GM18517 (cell line): Measurements from ENCODE around the gene TRIAP1.
"Not testable (repeated sequence)": the region's sequence is repeated elsewhere in the genome, so short reads cannot be mapped to it uniquely, and the experiment has no call there.

Source experiments
- ATAC-seq: cut with Tn5 transposase; IDR thresholded peaks from one replicate; pipeline ENCODE4 v1.9.1; 2021; ENCODE audit warnings: mild to moderate bottlenecking, moderate library complexity; ENCODE audit not compliant: unreplicated experiment

TRIAP1 gene

DNA sequence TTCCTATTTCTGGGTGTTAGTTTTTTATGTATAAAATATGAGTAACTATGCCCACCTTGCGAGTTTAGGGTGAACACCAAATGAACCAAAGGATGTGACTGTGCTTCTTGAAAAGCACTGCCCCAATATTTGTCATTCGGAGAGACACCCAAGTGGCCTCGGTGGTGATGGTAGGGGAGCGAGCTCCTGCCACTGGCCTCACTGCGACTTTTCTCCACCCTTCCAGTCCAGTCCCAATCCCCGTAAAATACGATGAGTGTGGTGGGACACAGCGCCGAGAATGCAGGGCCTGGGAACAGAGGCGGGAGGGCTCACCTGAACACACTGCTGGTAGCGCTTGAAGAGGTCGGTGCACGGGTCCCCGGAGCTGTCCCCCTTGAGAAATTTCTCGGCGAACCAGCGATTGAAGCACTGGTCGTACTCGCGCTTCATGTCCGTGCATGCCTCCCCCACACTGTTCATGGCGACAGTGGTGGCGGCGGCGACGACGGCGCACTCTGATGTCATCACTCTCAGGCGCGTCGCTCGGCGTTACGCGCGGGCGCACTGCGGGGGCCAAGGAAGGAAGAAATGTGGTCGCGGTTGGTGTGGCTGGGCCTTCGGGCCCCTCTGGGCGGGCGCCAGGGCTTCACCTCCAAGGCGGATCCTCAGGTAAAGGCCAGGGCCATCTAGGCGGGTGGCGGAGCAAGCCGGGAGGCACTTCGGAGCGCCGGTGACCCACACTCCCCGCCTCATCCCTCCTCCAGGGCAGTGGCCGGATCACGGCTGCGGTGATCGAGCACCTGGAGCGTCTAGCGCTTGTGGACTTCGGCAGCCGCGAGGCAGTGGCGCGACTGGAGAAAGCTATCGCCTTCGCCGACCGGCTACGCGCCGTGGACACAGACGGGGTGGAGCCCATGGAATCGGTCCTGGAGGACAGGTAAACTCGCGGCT lies at the start of gene TRIAP1, which contains the start of gene GATC:
TSS of gene TRIAP1 (minus strand) at position 474 of the 933 bp plus-strand sequence. CDS start at position 462, 12 bp downstream.
TSS of gene GATC (plus strand) at position 534 of the 933 bp plus-strand sequence. CDS start at position 571, 37 bp downstream.
- peak; percentile 90 for ATAC-seq

DNA sequence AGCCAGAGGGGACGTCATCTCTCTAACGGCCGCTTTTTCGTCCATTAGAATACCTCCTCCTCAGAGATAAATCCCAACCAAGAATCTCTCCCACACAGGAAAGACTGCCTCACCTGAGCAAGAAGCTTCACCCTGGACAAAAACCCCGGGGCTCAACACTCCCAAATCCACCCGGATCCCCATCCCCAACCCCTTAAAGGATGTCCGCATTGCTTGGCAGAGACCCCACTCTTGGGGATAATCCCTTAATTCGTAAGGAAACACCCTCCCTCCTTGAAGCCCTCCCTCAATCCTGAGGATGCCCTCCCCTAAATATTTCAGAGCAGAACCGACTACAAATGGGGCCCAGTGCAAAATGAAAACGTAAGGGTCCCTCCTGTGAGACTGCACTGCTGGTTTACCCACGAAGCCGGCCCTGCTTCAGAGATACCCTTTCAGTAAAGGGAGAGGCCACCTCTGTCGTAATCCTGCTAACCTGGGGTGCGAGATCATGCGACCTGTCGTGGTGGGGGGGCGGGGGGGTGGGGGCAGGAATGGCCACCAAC lies 49.1 kb upstream of the TRIAP1 start:
- no peak for ATAC-seq

DNA sequence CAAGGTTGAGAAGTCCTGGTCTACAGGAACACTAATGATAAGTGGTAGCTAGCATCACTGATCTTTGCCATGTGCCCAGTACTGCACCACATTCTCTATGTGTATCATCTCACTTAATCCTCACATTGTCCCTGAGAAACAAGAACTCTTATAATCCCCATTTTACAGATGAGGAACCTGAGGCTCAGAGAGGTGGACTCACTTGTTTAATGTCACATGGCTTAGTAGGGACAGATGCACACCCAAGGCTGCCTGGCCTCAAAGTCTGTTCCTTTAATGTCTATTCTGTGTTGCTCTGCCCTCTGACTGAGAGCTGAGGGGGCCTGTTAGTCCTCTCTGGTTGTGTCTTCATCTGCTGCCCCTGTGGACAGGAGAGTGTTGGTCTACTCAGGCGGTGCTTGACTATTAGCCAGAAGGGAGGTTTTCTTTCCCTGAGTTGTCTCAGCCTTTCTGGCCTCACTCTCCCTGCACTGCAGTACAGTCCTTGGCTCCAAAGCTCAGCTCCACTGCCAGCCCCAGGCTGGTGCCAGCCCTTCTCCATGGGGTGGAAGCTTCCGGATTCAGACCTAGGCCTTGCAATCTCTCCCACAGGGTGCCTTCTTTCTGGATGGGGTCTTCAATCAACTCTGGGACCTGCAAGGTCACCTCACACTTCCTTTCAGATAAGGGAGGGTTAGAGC lies 44.8 kb upstream of the TRIAP1 start:
- ATAC-seq = no peak

DNA sequence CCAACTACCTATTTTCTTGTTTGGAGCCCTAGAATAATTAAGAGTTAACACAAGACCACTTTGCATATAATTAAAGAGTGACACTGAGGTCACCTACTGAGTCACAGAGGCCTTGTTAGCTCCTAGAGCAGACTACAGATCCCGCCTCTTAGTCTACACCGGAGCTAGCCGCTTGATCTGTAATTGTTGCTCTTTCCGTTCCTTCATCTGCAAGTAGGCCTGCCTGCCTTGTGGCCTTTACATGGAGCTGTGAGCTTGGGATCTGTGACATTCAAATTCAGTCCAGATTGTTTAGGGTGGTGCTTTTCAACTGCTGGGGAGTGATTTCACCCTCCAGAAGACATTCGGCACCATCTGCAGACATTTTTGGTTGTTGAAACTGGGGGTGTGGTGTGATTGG lies 44.1 kb upstream of the TRIAP1 start:
- ATAC-seq = no peak

DNA sequence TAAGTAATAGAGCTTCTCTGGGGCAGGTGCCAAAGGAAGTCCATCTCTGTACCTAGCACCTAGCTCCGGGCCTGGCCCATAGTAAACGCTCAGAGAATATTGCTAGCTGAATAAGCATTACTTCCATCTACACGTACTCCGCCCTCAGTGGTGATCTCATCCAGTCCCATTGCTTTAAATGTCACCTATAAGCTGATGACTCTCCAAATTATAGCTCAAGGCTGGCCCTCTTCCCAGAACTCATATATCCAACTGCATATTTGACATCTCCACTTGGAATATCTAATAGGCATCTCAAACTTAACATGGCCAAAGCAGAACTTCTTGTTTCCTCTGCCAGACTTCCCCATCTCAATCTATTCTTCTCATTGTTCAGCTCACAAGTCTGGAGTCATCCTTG lies 42.8 kb upstream of the TRIAP1 start:
- no peak for ATAC-seq

DNA sequence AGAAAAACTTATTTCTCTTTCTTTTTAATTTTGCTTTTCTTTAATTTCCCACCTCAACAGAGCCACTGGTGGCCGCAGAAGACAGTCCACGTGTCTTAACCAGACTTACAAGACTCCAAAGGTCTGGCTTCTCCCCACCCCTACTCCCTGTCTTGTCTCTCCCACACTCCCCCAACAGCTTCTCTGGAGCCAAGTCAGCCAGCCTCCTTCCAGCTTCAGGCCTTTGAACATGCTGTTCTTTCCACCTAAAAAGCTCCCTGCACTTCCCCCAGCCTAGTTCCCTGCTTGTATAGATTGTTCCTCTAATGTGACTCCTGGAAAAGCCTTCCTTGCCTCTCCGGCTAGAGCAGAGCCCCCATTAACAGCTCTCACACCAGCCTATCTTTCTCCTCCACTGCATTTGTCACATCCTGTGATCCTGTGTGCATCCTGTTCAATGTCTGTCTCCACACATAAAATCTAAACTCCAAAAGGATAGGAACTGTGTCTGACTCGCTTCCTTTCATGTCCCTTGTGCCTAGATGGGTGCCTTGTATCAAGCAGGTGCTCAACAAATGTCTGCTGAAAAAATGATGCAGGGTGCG lies 42.0 kb upstream of the TRIAP1 start:
- no peak for ATAC-seq

DNA sequence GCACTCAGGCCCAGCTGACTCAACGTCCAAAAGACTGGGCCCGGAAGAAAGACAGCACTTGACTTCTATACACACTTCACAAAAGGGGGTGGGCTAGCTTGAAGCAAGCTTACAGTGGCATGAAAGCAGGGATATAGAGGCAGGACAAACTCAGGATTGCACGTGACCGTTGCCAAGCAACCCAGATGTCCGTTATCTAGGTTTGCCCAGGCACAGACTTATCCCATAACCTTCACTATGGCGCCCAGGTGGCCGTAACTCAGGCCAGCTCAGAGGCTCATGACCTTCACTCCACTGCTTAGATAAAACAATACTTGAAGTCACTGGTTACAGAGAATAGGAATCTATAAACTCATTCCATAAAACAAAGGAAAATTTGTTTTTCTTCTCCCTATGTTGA lies 41.4 kb upstream of the TRIAP1 start:
- ATAC-seq = not testable (repeated sequence)

DNA sequence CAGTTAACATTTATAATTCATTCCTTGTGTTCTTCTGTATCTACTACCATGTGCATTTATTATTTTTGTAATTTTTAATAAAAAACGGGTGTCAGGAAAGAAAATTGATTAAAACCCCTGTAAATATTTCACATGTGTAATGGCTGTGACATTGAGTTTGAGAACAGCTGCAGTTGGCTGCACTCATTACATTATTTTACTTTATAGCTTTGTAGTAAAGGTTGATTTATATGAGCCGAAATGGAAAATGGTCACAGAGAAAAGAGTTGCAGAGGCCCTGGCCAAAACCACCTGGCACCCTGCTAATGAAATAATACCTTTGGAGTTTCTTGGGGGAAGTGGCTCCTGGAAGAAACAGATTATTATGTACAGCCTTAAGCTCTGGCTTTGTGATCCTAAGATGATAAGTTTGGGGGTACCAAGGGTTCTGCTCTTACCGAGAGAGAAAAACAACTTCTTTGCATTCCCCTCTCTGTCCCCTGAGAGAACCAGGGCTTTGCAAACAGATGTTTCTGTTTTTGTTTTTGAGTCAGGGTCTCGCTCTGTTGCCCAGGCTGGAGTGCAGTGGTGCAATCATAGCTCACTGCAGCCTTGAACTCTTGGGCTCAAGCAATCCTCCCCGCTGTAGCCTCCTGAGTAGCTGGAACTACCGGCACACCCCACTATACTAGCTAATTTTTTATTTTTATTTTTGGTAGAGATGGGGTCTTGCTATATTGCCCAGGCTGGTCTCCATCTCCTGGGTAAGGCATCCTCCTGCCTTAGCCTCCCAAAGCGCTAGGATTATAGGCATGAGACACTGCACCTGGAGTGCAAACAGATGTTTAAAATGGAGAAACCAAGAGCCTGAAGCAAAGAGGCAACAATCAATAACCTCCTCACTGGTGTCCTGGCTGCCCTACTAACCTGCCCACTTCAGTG lies 40.0 kb upstream of the TRIAP1 start:
- no peak for ATAC-seq

DNA sequence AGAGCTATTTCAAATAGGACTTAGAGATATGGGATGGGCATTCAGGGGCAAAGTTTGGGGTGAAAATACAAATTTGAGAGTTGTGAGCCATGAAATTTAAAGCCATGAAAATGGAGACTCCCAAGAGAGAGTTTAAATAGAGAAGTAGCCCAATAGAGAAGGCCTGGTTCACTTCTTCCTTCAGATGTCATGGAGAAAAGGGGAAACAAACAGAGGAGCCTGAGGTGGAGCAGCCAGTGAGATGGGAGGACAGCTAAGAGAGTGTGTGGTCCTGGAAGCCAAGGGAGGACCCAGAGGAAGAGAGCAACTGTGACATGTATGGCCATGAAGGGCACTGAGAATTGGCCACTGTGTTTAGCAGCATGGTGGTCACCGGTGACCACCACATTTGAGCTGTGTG lies 37.4 kb upstream of the TRIAP1 start:
- no peak for ATAC-seq

DNA sequence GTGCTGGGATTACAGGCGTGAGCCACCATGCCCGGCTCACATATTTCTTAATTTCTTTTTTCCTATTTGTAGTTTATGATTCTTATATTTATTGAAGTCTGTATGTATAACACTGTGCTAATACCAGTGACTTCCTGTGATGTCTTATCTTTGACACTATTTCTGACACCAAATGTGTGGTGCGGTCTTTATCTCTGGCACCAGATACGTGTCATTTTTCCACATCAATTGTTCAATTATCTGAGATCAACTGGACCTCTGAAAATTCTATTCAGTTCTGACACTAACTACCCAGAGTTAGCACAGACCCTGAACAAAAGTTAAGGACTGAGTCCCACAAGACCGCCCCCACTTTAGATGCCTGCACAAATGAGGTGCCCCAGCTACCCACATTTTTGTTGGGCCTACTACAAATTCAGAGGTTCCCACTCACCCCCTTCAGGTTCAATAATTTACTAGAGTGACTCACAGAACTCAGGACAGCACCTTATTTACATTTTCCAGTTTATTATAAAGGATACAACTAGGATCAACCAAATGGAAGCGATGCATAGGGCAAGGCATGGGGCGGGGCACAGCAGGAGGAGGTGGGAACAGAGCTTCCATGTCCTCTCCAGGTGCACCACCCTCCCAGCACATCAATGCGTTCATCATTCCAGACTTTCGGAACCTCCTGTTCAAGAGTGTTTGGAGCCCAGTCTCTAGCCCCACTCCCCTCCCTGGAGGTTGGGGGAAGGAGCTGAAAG lies 35.0 kb upstream of the TRIAP1 start:
- no peak for ATAC-seq

DNA sequence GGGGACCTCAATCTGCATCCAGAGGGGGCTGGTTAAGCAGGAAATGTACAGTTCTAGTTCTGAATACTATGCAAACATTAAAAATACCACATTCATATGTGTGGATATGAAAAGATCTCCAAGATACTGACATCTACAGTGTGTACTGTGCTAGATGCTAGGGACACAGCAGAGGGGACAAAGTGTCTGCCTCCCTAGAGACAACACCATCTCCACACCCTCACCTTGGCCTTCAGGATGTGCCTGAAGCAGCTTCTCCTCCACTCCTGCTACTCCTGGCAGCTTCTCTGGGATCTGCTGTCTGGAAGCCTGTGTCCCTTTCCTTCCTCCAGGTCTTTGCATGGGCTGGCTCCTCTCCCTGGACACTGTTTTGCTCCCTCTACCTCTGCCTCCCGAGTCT lies 34.0 kb upstream of the TRIAP1 start:
- no peak for ATAC-seq

DNA sequence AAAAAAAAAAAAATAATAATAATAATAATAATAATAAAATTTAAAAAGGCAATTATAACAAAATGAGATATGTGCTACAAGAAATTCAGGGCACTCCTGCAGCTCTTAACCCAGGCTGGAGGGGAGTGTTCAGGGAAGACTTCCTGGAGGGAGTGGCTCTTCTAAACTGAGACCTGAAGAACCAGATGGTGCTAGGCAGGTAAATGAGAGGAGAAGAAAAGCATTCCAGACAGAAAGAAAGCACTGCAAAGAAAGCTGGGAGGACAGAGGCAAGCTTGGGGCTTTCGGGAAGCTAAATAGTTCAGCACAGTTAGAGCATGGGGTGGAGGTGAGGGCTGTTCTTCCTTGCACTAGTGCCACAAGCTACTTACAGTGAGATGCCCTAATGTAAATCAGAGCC lies 33.3 kb upstream of the TRIAP1 start:
- ATAC-seq = no peak

DNA sequence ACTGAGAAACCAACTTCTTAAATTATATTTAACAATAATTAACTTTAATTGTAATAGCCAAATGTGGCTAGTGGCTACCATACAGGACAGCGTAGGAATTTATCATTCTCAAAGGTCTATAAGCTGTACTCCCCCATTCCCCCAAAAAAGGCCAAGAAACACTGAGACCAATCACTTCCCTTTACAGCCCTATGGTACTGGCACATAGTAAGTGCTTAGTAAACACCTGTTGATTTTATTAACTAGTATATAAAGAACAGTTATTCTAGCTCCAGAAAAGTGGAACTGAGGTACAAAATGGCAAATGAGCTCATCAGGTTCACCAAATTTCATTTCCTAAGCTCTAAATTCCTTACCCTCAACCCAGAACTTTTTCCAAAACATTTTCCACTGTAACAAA lies 29.5 kb upstream of the TRIAP1 start:
- ATAC-seq = no peak

DNA sequence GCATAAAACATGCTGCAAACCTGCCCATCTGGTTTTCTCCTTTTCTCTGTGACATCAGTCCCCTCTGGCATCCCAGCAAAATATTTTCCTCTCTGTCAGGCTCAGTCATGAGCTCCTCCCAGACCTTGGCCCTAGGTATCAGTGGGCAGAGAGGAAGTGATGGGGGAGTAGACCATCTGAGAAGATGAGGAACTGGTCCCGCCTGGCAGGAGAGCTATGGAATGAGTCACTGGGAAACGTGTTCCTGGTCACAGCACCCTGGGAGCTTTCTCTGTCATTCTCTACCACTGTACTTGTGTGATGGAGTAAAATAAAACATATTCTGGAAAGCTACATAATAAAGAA lies 28.4 kb upstream of the TRIAP1 start:
- no peak for ATAC-seq

DNA sequence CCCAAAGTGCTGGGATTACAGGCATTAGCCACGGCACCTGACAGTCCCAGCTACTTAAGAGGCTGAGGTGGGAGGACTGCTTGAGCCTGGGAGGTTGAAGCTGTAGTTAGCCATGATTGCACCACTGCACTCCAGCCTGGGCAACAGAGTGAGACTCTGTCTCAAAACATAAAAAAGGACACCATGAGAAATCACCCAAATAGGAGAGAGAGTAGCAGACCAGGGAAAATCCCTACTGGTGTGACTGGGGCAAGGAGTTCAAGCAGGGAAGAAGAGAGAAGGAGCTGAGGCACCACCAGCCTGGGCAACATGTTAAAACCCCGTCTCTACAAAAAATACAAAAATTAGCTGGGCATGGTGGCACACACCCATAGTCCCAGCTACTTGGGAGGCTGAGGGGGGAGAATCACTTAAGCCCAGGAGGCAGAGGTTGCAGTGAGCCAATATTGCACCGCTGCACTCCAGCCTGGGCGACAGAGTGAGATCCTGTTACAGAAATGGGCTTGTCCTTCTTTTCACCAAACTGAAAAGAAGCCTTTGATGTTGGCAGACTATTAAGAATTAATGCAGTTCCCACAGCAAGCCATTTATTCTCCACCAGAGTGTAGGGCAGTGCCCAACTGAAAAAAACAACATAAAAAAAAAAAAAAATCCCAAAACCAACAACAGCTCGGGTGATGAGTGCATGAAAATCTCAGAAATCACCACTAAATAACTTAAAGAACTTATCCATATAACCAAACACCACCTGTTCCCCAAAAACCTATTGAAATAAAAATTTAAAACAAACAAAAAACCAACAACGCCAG lies 27.8 kb upstream of the TRIAP1 start:
- ATAC-seq = no peak

DNA sequence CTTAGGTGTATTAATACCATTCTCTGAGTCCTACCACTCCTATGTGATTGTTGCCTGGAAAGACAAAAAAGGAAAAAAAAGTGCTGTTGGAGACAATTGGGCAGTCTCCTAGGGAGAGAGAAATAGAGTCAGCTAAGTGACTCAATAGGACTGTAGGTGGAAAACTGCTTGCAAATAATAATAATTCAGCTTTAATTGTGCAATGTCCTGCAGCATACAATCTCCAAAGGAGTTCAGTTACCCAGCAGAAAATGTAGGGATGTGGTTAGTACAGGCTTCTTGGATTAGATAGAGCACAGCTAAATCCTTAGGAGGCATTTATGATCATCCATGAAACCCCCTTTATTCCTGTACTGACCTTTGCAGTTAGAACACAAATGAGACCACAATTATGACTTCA lies 26.3 kb upstream of the TRIAP1 start:
- no peak for ATAC-seq

DNA sequence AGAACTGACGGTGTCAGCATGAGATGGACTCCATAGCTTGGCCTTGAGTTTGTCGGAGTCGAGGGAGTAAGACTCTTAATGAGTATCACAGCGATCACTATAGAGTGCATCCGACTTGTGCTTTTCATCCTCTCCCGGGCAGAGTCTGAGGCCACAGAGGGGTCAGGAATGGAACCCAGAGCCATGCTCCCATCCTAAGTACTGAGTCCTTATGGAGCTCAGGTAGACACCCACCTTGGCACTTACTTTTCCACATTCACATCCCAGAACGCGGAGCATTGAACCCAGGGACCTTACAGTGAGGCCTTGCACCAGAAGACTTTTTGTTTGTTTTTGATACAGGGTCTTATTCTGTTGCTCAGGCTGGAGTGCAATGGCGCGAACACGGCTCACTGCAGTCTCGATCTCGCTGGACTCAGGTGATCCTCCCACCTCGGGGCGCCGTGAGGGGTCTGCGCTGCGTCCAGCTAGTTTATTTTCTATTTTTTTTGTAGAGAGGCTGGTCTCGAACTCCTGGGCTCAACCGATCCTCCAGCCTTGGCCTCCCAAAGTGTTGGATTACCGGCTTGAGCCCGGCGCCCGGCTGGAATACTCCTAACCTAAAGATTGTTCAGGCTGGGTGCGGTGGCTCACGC lies 24.1 kb upstream of the TRIAP1 start:
- peak; percentile 16 for ATAC-seq

DNA sequence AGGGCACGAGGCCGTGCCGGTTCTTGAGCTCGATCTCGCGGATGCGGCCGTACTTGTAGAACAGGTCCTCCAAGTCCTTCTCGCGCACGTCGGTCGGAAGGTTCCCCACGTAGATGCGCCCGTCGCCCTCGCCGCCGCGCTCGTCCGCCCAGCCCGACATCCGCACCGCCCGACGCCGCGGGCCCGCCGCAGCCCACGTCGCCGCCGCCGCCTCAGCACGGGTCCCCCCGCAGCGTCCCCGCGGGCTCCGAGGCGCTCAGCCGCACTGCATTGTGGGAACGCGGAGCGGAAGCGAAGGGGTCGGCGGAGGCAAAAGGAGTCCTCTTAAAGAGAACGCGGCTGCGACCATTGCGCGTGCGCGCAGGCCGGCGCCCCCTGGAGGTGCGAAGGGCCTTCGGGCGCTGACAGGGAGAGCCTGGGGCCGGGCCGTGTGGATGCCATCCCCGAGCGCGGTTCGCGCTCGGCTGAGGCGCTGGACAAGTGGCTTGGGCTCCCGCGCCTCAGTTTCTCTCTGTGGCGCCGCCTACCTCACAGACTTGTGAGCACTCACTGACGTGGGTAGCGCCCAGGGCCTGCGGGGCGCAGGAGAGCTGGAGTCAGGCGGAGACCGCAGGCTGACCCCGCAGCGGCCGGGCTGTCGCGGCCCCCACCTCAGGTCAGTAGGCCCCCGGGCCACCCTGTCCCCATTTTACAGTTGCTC lies 23.4 kb upstream of the TRIAP1 start, which contains the start of gene SRSF9:
TSS of gene SRSF9 (minus strand) at position 299 of the 700 bp plus-strand sequence. CDS start at position 160, 139 bp downstream.
- peak; percentile 83 for ATAC-seq
